Measurements from ENCODE around the gene NPPA. TPM values are rescaled to one million over a fixed set of nuclear protein-coding genes. Genes with fewer than 3 reads are reported as not detected.

Gene NPPA
- polyA plus RNA-seq, 1 experiment, result not detected

DNA sequence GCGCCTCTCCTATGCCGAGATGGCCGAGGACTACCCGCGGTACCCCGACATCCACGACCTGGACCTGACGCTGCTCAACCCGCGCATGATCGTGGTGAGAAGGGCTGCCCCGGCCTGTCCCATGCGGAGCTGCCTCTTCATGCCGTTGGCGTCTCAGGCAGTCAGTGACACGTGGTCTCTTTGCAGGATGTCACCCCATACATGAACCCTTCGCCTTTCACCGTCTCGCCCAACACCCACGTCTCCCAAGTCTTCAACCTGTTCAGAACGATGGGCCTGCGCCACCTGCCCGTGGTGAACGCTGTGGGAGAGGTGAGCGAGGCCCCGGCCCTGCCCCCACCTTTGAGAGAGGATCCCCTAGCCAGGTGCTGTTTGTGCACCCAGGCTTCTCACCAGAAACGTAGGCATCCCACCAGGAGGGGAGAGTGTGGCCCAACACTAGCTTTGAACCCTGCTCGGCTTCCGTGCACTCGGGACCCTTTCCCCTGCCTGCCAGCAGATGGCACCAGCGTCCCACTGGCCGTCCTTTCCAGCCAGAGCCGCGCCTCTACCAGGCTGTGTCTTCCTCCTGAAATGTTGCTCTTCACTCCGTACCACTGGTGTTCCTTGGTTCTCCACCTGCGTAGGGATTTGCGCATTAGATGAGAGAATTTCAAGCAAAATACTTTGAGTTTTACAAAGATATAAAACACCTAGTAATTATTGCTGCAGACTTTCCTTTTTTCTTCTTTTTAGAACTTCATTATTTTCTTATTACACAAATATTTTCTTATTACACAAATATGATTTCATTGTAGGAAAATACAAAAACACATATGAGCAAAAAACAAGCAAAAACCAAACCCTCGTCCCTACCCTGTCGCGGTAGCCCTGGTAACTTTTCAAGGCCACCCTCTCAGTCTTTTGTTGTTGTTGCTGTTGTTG lies 9.0 kb downstream of the NPPA start:
- TF ChIP-seq CTCF (IDR thresholded peaks at IDR 0.05; ENCODE audit: low read depth, low read length), result peak; percentile 99
- ChIA-PET CTCF (interaction anchor here (0.7 to 4.0 kb wide), 12 partner anchors 9 to 71 kb away, joined by 3 to 19 read pairs (median 4); partner anchors contain the start of genes CLCN6, MTHFR and NPPA), POLR2A (interaction anchor here (3.1 kb wide), 1 partner anchor 70 kb away, joined by 31 read pairs; no protein-coding TSS in a partner anchor)
- no peaks in the 10 kb centered on the region for H3K27me3 ChIP-seq (ENCODE audit: control insufficient read depth, insufficient read depth, low read length)
- H3K4me3 ChIP-seq (ENCODE audit: low read depth, low read length), result no peak overlapping the region
- no peaks in the 10 kb centered on the region; the same call in 1 of the 2 replicates for H3K9me3 ChIP-seq (ENCODE audit: control insufficient read depth, insufficient read depth, low read length)
- H3K27ac ChIP-seq (ENCODE audit: low read depth, low read length), result no peak overlapping the region
- no peak for DNase-seq (ENCODE audit: low read depth, low spot score)

- H3K9me3 ChIP-seq (ENCODE audit: control insufficient read depth, insufficient read depth, low read length), result no peaks in the 10 kb centered on the region; the same call in 1 of the 2 replicates
- no peak overlapping the region for H3K27ac ChIP-seq (ENCODE audit: low read depth, low read length)
- DNase-seq (ENCODE audit: low read depth, low spot score), result no peak
- TF ChIP-seq CTCF (IDR thresholded peaks at IDR 0.05; ENCODE audit: low read depth, low read length), result no peak
- CTCF ChIA-PET, result interaction anchor here (0.6 to 4.0 kb wide), 12 partner anchors 9 to 297 kb away, joined by 3 to 19 read pairs (median 4); partner anchors contain the start of genes CLCN6, MTHFR and NPPA
- no peaks in the 10 kb centered on the region for H3K27me3 ChIP-seq (ENCODE audit: control insufficient read depth, insufficient read depth, low read length)
- POLR2A ChIA-PET, result interaction anchor here (0.6 to 3.1 kb wide), 2 partner anchors 71 to 142 kb away, joined by 3 to 31 read pairs; no protein-coding TSS in a partner anchor
- H3K4me3 ChIP-seq (ENCODE audit: low read depth, low read length), result no peak overlapping the region
Measured at GRCh38 chr1:11837767-11838348, 9.7 kb downstream of the NPPA start.

DNA sequence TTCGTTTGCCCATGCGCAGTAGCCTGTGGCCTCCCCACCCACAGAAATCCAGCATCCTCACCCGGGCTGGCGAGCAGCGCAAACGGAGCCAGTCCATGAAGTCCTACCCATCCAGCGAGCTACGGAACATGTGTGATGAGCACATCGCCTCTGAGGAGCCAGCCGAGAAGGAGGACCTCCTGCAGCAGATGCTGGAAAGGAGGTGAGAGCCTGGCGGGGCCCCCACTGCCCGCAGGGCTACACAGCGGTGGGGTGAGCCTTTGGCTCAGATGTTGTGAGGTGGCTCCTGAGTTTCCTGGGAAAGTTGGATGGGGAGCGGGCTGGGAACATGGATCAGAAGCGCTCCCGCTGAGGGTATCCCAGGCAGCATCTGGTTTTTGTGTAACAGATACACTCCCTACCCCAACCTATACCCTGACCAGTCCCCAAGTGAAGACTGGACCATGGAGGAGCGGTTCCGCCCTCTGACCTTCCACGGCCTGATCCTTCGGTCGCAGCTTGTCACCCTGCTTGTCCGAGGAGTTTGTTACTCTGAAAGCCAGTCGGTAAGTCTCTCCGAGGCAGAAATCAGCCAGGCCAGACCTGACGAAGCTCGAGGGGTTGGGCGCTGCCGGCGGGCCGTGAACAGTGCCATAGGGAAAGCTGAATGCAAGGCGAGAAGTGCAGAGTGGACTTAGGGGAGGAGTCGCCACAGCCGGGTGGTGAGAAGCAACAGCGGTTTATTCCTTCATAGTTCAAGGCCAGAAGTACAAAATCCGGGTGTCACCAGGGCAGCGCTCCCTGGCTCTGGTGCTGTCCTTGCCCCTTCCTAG lies 10.4 kb downstream of the NPPA start:
- no peak overlapping the region for H3K4me3 ChIP-seq (ENCODE audit: low read depth, low read length)
- H3K27ac ChIP-seq (ENCODE audit: low read depth, low read length), result no peak overlapping the region
- H3K9me3 ChIP-seq (ENCODE audit: control insufficient read depth, insufficient read depth, low read length), result no peaks in the 10 kb centered on the region; the same call in 1 of the 2 replicates
- POLR2A ChIA-PET, result interaction anchor here (0.6 to 3.1 kb wide), 2 partner anchors 72 to 143 kb away, joined by 3 to 31 read pairs; no protein-coding TSS in a partner anchor
- no peak for TF ChIP-seq CTCF (IDR thresholded peaks at IDR 0.05; ENCODE audit: low read depth, low read length)
- CTCF ChIA-PET, result interaction anchor here (0.6 to 4.0 kb wide), 7 partner anchors 12 to 298 kb away, joined by 3 to 19 read pairs (median 6); partner anchors contain the start of genes CLCN6 and MTHFR
- H3K27me3 ChIP-seq (ENCODE audit: control insufficient read depth, insufficient read depth, low read length), result no peaks in the 10 kb centered on the region
- no peak for DNase-seq (ENCODE audit: low read depth, low spot score)

DNA sequence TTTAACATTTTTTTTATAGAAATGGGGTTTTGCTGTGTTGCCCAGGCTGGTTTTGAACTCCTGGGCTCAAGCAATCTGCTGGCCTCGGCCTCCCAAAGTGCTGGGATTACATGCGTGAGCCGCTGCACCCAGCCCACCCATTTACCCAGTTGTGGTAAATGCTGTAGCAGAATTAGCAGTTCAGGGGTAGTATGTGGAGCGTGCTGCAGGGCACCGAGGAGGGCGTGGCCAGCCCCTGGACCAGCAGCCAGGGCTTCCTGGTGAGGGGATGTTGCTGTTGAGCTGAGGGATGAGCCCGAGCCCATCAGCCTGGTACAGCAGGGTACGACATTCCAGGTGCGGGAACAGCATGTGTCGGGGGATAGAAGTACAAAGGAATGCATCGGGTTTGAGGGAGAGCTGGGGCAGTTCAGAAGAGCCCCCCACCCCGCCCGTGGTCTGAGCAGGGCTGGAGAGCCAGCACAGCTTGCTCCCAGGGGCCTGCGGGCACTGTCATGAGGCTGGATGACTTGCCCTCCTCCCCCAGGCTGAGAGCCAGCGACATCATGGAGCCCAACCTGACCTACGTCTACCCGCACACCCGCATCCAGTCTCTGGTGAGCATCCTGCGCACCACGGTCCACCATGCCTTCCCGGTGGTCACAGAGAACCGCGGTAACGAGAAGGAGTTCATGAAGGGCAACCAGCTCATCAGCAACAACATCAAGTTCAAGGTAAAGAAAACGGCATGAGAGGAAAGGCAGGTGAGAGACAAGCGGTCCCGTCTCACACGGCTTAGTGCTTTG lies 11.9 kb downstream of the NPPA start:
- DNase-seq (ENCODE audit: low read depth, low spot score), result no peak
- Histone ChIP-seq H3K4me3 (ENCODE audit: low read depth, low read length) (no peak overlapping the region), H3K27ac (ENCODE audit: low read depth, low read length) (no peak overlapping the region), H3K9me3 (ENCODE audit: control insufficient read depth, insufficient read depth, low read length) (no peaks in the 10 kb centered on the region; the same call in 1 of the 2 replicates), H3K27me3 (ENCODE audit: control insufficient read depth, insufficient read depth, low read length) (no peaks in the 10 kb centered on the region)
- ChIA-PET CTCF (interaction anchor here (1.1 to 1.5 kb wide), 2 partner anchors 12 to 72 kb away, joined by 3 to 5 read pairs; no protein-coding TSS in a partner anchor), POLR2A (interaction anchor here (1.4 kb wide), 1 partner anchor 72 kb away, joined by 3 read pairs; no protein-coding TSS in a partner anchor)
- TF ChIP-seq CTCF (IDR thresholded peaks at IDR 0.05; ENCODE audit: low read depth, low read length), result no peak

Measured in AG04450 (cell line).